Heart right ventricle (tissue), 16 donors: ENCODE measurements around the gene PCBP3. TPM values are rescaled to one million over a fixed set of nuclear protein-coding genes. Genes with fewer than 3 reads are reported as not detected.
A peak's percentile ranks its signal among the peaks of the same experiment; 100 is the strongest.

ENCODE experiments used
- ATAC-seq, 8 donors: fragments of 200-7000 bp; cut with Tn5 transposase; one replicate each; pipeline ENCODE4 v1.9.1; 2020; ENCODE audit warnings: mild to moderate bottlenecking in 8 of 8, moderate library complexity in 8 of 8, moderate number of reproducible peaks in 1 of 8
- DNase-seq, 2 donors: peaks; one replicate each; pipeline ENCODE4 v3.0.0-alpha.2; 2020
- H3K27ac ChIP-seq, 10 donors: fragments of 200-600 bp; sonication (generic) in 2 of 10; one replicate each; pipeline versions ENCODE4 v1.5.0 to v1.8.0; 2020 to 2022; ENCODE audit warnings: mild to moderate bottlenecking in 3 of 10
- H3K27me3 ChIP-seq, 7 donors: fragments of 200-600 bp; one replicate each; pipeline ENCODE4 v1.8.0; 2021 to 2022; ENCODE audit warnings: mild to moderate bottlenecking in 2 of 7
- H3K36me3 ChIP-seq, 9 donors: fragments of 200-600 bp; sonication (generic) in 1 of 9; one replicate each; pipeline versions ENCODE4 v1.5.0 to v1.8.0; 2020 to 2022; ENCODE audit warnings: mild to moderate bottlenecking in 2 of 9
- H3K4me1 ChIP-seq, 9 donors: fragments of 200-600 bp; sonication (generic) in 1 of 9; one replicate each; pipeline versions ENCODE4 v1.5.0 to v1.8.0; 2020 to 2022; ENCODE audit warnings: mild to moderate bottlenecking in 4 of 9
- H3K4me3 ChIP-seq, 10 donors: fragments of 200-600 bp; sonication (generic) in 2 of 10; one replicate each; pipeline versions ENCODE4 v1.5.0 to v1.8.0; 2020 to 2022; ENCODE audit warnings: mild to moderate bottlenecking in 7 of 10, moderate library complexity in 2 of 10
- H3K9me3 ChIP-seq, 11 donors: fragments of 200-600 bp in 10 of 11; sonication (generic) in 2 of 11; one replicate each; pipeline versions ENCODE4 v1.5.0 to v1.8.0; 2013 to 2022; ENCODE audit warnings: mild to moderate bottlenecking in 2 of 11, control low read depth in 1 of 11, moderate library complexity in 1 of 11
- whole genome bisulfite sequencing, 2 donors: extraction: QIAGEN DNeasy Blood & Tissue Kit; methylation state at CpG; one replicate each; pipeline ENCODE4 v1.1.7; 2013; ENCODE audit warnings: inconsistent platforms in 1 of 2; 5-methylcytosine and 5-hydroxymethylcytosine counted together
- intact Hi-C, 10 donors: fragments of 100-400 bp; cut with DNase I; formaldehyde crosslinking; loops; one replicate each; pipeline versions ENCODE4 v1.11.1 to v1.14.2; 2022
- polyA plus RNA-seq, 2 donors: library from polyadenylated mRNA; stranded (reverse); fragments of 200-250 nt; gene quantifications; one replicate each; pipeline ENCODE4 v1.2.3, GENCODE V29; 2013
- total RNA-seq, 10 donors: library from RNA; stranded (reverse); fragmentation: NEBNext Ultra II Directional in 3 of 10; extraction: Animal tissue kit (Norgen Biotek cat#: 25700) in 3 of 10; gene quantifications; one replicate each; pipeline versions ENCODE4 v1.2.1 to v1.2.4, GENCODE V29; 2021 to 2023
- TF ChIP-seq, protein P1 (sequence below), 9 donors: fragments of 200-600 bp; sonication (generic) in 2 of 9; IDR thresholded peaks; one replicate each; pipeline versions ENCODE4 v1.5.0 to v1.8.0; 2021 to 2022; ENCODE audit warnings: antibody characterized with exemption in 9 of 9, mild to moderate bottlenecking in 5 of 9, moderate library complexity in 1 of 9
- donor health status: Arrhythmogenic right ventricular cardiomyopathy.
- donor health status: ischemic (EF 13 %, LVEDD 7.1; RV severe dilation, severe dysfunction).
- donor health status: healthy with polysubstance abuse.
- donor health status: DM: no; HTN: yes; CAD: no.
- donor health status: DM: no; HTN: no; CAD: no.
- donor health status: ischemic (EF 25% LVEDD 6.9; RV normal size, moderate dysfunction).
- donor health status: ischemic (EF 25% LVEDD 5.7; RV mildly dilated, moderate dysfunction).
- donor health status: healthy.
- donor health status: DM: yes; HTN: yes; CAD: no.
- donor health status: Ischemic cardiomyopathy.
- donor health status: ischemic (EF 35%, LVEDD 5.7; RV mildly dilated, moderate dysfunction).
- donor health status: nonischemic (EF 11% LVEDD 7.7; RV severe dilation, severe dysfunction).
- donor health status: DM: yes; HTN: yes; CAD: no.
- donor health status: PGD.
- donor health status: ischemic (EF 29% LVEDD 5.4; RV normal size, mild dysfunction).
- donor health status: nonischemic (EF 23%, LVEDD 6.1; RV moderate dilation, normal function).

PCBP3 gene
- total and polyA plus RNA-seq, 12 donors = 0.25 to 11.3 (median 1.2) TPM

DNA sequence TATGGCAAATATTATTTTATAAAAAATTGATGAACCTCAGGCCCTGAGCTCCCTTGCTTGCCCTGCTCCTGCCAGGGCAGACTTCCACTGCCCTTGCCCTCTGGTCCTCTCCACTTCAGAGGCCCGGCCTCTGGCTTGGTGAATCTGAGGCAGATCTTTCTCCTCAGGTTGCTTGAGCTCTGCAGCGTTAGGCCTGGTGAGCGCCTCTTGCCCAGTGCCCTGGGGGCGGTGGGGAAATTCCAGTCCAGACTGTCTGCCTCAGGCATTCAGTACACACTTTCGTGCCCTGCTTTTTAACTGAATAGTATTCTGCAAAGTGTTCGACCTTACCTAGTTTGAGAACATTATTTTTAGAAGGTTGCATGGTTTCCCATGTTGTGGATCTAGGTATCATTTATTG is 98.2 kb downstream of the PCBP3 start:
- no peaks in the 10 kb centered on the region for H3K4me1 ChIP-seq
- WGBS, 2 donors = 67 to 75% methylated on average over 6 of the region's 6 CpGs
- H3K36me3 ChIP-seq = peaks cover 0 to 12% (median 0%) of the 10 kb centered on the region in 9 donors
- TF ChIP-seq, protein P1, sequence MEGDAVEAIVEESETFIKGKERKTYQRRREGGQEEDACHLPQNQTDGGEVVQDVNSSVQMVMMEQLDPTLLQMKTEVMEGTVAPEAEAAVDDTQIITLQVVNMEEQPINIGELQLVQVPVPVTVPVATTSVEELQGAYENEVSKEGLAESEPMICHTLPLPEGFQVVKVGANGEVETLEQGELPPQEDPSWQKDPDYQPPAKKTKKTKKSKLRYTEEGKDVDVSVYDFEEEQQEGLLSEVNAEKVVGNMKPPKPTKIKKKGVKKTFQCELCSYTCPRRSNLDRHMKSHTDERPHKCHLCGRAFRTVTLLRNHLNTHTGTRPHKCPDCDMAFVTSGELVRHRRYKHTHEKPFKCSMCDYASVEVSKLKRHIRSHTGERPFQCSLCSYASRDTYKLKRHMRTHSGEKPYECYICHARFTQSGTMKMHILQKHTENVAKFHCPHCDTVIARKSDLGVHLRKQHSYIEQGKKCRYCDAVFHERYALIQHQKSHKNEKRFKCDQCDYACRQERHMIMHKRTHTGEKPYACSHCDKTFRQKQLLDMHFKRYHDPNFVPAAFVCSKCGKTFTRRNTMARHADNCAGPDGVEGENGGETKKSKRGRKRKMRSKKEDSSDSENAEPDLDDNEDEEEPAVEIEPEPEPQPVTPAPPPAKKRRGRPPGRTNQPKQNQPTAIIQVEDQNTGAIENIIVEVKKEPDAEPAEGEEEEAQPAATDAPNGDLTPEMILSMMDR (IDR thresholded peaks at IDR 0.05) = no peak
- intact Hi-C loops = no loop called here
- ATAC-seq (no peak), DNase-seq (no peak)
- no peak overlapping the region for H3K27ac ChIP-seq
- H3K9me3 ChIP-seq = no peaks in the 10 kb centered on the region
- no peak overlapping the region for H3K4me3 ChIP-seq
- no peaks in the 10 kb centered on the region for H3K27me3 ChIP-seq

DNA sequence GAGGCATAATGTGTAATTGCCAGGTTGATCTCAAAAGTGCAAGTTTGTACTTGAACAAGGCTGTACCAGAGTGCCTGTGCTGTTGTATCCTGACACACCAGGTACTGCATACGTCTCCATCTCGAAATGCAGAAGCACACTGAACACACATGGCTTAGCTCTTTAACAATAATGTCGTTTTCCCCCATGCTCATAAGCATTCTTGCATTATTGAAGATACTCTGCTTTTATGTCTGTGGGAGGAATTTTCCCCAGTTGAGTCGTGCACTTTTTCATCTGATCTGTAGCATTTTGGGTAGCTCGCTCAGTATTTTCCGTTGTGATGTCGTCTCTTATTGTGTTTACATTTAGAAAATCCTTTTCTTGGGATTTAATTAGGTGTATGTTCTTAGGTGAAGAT is 98.7 kb downstream of the PCBP3 start:
- intact Hi-C loops = no loop called here
- no peak overlapping the region for H3K27ac ChIP-seq
- DNase-seq (no peak), ATAC-seq (no peak)
- TF ChIP-seq, protein P1 (IDR thresholded peaks at IDR 0.05) = no peak
- WGBS, 2 donors = 80 to 82% methylated on average over 7 of the region's 7 CpGs
- no peak overlapping the region for H3K4me3 ChIP-seq
- peaks cover 0 to 12% (median 0%) of the 10 kb centered on the region in 9 donors for H3K36me3 ChIP-seq
- no peaks in the 10 kb centered on the region for H3K4me1 ChIP-seq
- no peaks in the 10 kb centered on the region for H3K27me3 ChIP-seq
- no peaks in the 10 kb centered on the region for H3K9me3 ChIP-seq

DNA sequence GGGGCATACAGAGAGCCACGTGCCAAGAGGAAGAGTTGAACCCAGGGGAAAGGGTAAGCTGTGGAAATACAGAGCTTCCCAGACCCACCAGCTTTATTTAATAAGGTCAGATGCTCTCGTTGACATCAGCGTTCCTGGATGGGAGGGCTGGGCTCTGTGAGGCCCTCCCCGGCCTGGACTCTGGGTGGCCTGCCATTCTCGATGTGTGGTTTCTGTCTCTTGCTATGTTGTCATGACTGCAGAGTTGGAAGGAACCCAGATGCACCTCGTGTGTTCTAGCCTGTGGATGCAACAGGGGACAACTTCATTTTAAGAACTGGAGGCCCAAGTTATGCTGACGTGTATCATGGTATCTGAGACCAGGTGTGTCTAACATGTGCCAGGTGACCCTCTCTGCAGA is 101.7 kb downstream of the PCBP3 start:
- Histone ChIP-seq H3K4me3 (no peak overlapping the region), H3K27me3 (no peaks in the 10 kb centered on the region), H3K9me3 (no peaks in the 10 kb centered on the region), H3K27ac (no peak overlapping the region), H3K4me1 (no peaks in the 10 kb centered on the region), H3K36me3 (peaks cover 0 to 12% (median 0%) of the 10 kb centered on the region in 9 donors)
- ATAC-seq (no peak), DNase-seq (no peak)
- WGBS, 2 donors = 84 to 86% methylated on average over 7 of the region's 7 CpGs
- TF ChIP-seq, protein P1 (IDR thresholded peaks at IDR 0.05) = no peak
- intact Hi-C loops = loop anchor here in 1 of 10 donors (5.0 kb wide), 1 partner anchor 37 kb away; no protein-coding TSS in a partner anchor

DNA sequence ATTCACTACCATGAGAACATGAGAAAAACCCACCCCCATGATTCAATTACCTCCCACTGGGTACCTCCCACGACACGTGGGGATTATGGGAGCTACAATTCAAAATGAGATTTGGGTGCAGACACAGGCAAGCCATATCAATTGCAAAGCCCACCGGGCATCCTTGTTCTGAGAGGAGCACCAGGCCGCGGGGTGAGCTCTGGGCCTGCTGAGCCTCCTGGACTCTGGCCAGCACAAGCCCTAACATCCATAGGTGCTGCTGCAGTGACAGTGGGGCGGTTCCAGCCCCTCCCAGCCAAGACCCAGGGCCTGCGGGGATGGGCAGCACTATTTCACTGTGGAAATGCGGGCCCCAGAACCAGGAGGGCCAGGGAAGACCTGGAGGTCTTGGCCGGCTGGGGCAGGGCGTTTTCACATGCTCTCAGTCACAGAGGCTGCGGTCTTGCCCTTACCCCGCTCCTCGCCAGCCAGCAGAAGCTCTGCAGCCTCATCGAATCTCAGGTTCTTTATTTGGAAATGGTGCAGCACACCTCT is 103.8 kb downstream of the PCBP3 start:
- no peak overlapping the region for H3K4me3 ChIP-seq
- intact Hi-C loops = loop anchor here in 1 of 10 donors (5.0 kb wide), 1 partner anchor 35 kb away; no protein-coding TSS in a partner anchor
- no peaks in the 10 kb centered on the region for H3K27me3 ChIP-seq
- ATAC-seq (peak in 1 of 8 donors; percentile 10), DNase-seq (no peak)
- no peaks in the 10 kb centered on the region for H3K9me3 ChIP-seq
- TF ChIP-seq, protein P1 (IDR thresholded peaks at IDR 0.05) = no peak
- H3K36me3 ChIP-seq = peaks cover 0 to 12% (median 0%) of the 10 kb centered on the region in 9 donors
- H3K4me1 ChIP-seq = no peaks in the 10 kb centered on the region
- WGBS, 2 donors = 86 to 87% methylated on average over 14 of the region's 14 CpGs
- H3K27ac ChIP-seq = no peak overlapping the region
